ENCODE measurements around the gene SFRP5. TPM values are rescaled to one million over a fixed set of nuclear protein-coding genes. Genes with fewer than 3 reads are reported as not detected.
A peak's percentile ranks its signal among the peaks of the same experiment; 100 is the strongest.

SFRP5 gene
- total and polyA plus RNA-seq, 2 donors (not counting 3 experiments of a cell fraction or from before 2014, with no cell fraction given), result not detected

GRCh38 chr10:97759158-97759887 lies 12.5 kb downstream of the SFRP5 start:
- POLR2A ChIA-PET, result no interaction called here
- Histone ChIP-seq H3K9ac (replicated peaks; ENCODE audit: extremely low read depth, insufficient read depth, low read length) (no peak overlapping the region), H3K9me1 (replicated peaks; ENCODE audit: control insufficient read depth, extremely low read depth, insufficient read depth, low read length) (no peaks in the 10 kb centered on the region), H3K4me2 (ENCODE audit: insufficient read depth, low read length) (no peak overlapping the region), H3K4me3 (replicated peaks in 1 of 3; ENCODE audit: insufficient read depth in 1 of 3, low read depth in 1 of 3, low read length in 3 of 3) (no peak overlapping the region), H3K4me1 (ENCODE audit: control insufficient read depth, extremely low read depth, insufficient read depth, low read length) (no peaks in the 10 kb centered on the region), H3K27me3 (ENCODE audit: control insufficient read depth in 2 of 2, insufficient read depth in 2 of 2, low read length in 2 of 2) (no peaks in the 10 kb centered on the region), H2AFZ (ENCODE audit: low read depth, low read length) (no peak overlapping the region), H3K36me3 (ENCODE audit: control insufficient read depth in 2 of 2, extremely low read depth in 1 of 2, insufficient read depth in 2 of 2, low read length in 2 of 2) (peaks cover 6 to 40% of the 10 kb centered on the region in 2 experiments), H3K27ac (ENCODE audit: insufficient read depth, low read depth, low read length) (no peak overlapping the region), H4K20me1 (replicated peaks; ENCODE audit: control insufficient read depth, extremely low read depth, insufficient read depth, low read length) (no peaks in the 10 kb centered on the region), H3K79me2 (ENCODE audit: control insufficient read depth, insufficient read depth, low read length) (no peaks in the 10 kb centered on the region), H3K9me3 (replicated peaks; ENCODE audit: control insufficient read depth, insufficient read depth, low read length) (no peaks in the 10 kb centered on the region)
- peak; percentile 62 for DNase-seq (ENCODE audit: low read depth, low spot score)
- TF ChIP-seq JUN (IDR thresholded peaks at IDR 0.05; ENCODE audit: borderline replicate concordance, insufficient read depth, insufficient read length, low read depth) (no peak), CTCF (IDR thresholded peaks at IDR 0.05; ENCODE audit: extremely low read depth in 1 of 2, insufficient read depth in 1 of 2, low read depth in 1 of 2, low read length in 2 of 2) (peak; percentile 90 to 99), POLR2AphosphoS5 (IDR thresholded peaks at IDR 0.05; ENCODE audit: insufficient read depth, low read depth, low read length) (no peak), MYC (IDR thresholded peaks at IDR 0.05; ENCODE audit: low read depth, low read length) (no peak), POLR2A (IDR thresholded peaks at IDR 0.05; ENCODE audit: low read depth, low read length) (no peak), FOS (IDR thresholded peaks at IDR 0.05; ENCODE audit: borderline replicate concordance, insufficient read depth, low read length) (no peak), EZH2 (IDR thresholded peaks at IDR 0.05; ENCODE audit: borderline replicate concordance, low read depth, low read length, severe bottlenecking) (no peak)
- TF ChIP-seq, protein P1, sequence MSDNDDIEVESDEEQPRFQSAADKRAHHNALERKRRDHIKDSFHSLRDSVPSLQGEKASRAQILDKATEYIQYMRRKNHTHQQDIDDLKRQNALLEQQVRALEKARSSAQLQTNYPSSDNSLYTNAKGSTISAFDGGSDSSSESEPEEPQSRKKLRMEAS (IDR thresholded peaks at IDR 0.05; ENCODE audit: insufficient read depth, insufficient read length), result no peak
- intact Hi-C loops (cut with micrococcal nuclease), result loop anchor here (1.0 kb wide), 2 partner anchors 110 to 282 kb away; no protein-coding TSS in a partner anchor
- peak; percentile 88 for FAIRE-seq
- dilution Hi-C loops (cut with MboI; ENCODE audit: extremely low pct_ligation_motif_present, low sequenced_read_pairs), result no loop called here
- CTCF ChIA-PET, result interaction anchor here (1.2 to 6.8 kb wide), 4 partner anchors 12 to 281 kb away, joined by 3 to 49 read pairs (median 8); no protein-coding TSS in a partner anchor
- BruUV-seq (replicated peaks), result no TSS peak

Data from endothelial cell of umbilical vein (primary cell).